GM19043 (cell line): ENCODE results near the gene POTEJ.
"Not testable (repeated sequence)": the region's sequence is repeated elsewhere in the genome, so short reads cannot be mapped to it uniquely, and the experiment has no call there.

Source experiments
- ATAC-seq: cut with Tn5 transposase; IDR thresholded peaks from one replicate; pipeline ENCODE4 v1.9.1; 2021; ENCODE audit warnings: low read depth; ENCODE audit not compliant: unreplicated experiment

Gene POTEJ

DNA sequence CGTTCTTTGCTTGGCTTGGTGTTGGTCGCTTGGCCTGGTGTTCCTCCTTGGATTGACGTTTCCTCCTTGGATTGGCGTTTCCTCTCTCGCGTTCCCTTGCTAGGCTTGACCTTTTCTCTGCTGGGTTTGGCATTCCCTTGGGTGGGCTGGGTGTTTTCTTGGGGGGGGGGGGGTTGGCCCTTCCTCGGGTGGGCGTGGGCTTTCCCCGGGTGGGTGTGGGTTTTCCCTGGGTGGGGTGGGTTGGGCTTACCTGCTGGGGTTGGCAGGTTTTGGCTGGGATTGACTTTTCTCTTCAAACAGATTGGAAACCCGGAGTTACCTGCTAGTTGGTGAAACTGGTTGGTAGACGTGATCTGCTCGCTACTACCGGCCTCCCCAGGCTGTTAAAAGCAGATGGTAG is at the start of gene POTEJ:
POTEJ (plus strand) TSS at position 301 of the 400 bp plus-strand sequence; CDS start at position 394, 93 bp downstream.
- ATAC-seq: not testable (repeated sequence)

DNA sequence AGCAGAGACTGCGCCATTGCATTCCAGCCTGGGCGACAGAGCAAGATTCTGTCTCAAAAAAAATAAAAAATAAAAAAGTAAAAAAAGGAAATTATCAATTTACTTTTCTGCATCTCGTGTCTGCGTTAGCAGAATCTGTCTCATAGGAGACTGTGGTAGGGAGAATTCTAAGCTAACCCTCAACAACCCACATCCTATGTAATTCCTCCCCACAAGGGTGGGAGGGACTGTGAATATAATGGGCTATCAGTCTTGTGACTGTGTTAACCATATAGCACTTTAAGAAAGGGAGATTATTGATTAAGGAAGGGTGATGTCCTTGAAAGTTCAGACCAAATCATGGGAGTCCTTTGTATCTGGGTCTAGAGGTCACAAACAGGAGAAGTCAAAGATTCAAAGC is 45.1 kb upstream of the POTEJ start:
- not testable (repeated sequence) for ATAC-seq

DNA sequence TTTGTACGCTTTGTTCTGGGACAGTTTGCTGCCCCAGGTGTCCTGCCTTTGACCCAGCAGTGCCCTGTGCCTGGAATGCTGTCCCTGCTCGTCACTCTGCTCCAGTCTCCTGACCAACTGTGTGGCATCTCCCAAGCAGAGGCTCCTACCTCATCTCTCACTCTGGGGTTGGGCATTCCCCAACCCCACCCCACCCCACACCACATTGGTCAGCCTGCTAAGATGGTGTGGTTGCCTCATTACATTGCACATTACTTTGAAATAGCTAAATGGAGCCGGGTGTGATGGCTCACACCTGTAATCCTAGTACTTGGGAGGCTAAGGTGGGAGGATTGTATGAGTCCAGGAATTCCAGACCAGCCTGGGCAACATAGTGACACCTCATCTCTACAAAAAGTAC is 39.3 kb upstream of the POTEJ start:
- not testable (repeated sequence) for ATAC-seq

DNA sequence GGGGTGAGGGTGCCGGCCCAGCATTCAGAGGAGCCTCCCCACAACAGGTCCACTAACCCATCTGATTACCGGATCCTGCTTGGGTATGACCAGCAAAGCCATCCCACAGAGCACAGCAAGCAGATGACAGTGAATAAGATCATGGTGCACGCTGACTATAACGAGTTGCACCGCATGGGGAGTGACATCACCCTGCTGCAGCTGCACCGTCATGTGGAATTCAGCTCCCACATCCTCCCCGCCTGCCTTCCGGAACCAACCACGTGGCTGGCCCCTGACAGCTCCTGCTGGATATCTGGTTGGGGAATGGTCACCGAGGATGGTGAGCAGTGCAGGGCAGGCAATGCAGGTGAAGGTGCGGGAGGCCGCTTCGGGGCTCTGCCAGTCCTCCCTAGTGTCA is 37.0 kb upstream of the POTEJ start:
- not testable (repeated sequence) for ATAC-seq

DNA sequence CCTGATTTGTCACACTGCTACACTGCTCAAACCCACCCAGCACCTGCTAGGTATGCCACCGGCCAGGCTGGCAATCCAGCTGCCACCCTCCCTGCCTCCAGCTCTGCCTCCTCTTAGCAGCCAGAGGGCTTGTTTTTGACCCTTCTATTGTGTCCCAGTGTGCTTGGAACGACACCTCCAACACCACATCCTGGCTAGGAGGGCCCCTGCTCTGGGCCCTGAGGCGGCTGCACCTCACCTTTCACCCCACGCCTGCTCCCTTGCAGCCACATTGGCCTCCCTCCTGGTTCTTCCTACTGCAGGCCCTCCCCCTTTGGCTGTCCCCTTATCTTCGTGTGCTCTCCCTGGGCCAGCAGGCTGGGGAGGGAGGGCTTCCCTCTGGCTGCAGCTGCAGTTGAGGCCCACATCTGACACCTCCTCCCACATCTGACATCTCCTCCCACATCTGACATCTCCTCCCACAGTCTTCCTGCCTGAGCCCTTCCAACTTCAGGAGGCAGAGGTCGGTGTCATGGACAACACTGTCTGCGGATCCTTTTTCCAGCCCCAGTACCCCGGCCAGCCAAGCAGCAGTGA is 34.9 kb upstream of the POTEJ start:
- not testable (repeated sequence) for ATAC-seq

DNA sequence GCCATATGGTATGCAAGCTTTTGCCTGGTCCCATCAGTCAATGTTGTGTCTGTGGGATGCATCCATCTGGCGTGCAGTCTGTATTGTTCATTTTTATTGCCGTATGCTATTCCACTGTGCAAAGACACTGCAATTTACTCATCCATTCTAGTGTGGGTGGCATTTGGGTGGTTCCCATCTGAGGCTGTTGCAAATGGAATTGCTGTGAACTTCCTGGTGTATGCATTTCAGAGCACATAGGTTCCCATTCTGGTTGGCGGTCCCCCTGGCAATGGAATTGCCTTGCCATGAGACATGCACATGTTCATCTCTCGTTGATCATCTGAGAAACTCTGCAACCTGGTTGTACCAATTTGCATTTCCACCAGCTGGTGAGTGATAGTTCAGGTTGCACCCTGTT is 33.7 kb upstream of the POTEJ start:
- ATAC-seq: not testable (repeated sequence)

DNA sequence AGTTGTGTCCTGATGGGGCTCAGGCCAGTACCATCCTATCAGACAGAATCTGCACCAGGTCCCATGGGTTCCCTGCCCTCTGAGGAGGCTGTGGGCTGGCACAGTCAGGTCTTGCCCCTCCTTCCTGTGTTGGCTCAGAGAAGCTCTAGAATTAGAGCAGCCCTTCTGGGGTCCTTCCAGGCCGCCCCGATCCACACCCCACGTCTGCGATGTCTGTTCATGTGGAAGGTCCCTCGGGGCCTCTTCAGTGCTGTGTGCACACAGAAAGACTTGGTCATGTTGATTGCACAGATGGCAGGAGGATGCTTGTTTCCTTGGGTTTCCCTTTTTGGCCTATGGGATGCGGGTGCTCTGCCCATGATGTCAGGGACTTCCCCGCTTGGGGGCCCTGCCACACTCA is 32.1 kb upstream of the POTEJ start:
- ATAC-seq: not testable (repeated sequence)

DNA sequence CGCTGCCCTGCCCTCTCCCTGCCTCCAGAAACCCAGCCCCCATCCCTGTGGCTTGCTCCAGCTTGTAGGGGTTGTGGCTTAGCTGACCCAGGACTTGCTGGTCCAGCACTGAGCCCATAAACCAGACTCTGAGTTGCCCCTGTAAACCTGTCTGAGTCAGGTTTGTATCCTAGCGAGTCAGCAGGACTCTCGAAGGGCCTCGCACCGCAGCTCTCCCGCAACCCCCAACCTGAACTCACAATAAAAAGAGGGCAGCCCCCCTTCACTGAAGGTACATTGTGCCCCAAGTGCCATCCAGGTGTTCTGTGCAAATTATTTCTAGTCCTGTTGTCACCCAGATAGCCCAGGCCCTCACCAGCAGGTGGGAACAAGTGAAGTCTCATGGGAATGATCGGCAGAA is 29.7 kb upstream of the POTEJ start:
- ATAC-seq: not testable (repeated sequence)

DNA sequence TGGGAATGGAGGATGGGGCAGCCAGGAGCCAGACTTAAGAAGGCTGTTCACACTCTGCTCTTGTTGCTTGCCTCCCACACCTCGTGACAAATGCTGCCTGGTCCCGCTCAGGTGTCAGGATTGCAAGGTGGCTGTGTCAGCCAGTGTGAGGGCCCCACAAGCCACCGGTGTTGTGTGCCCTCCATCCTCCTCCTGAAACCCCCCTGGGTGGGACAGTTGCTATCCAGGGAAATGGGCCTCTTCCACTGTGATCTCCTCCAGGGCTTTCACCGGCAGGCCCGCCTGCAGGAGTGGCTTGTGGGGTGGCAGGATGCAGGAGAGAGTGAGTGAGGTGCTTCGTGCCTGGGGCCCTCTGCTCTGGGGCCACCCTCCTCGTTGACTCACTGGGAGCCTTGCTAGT is 28.3 kb upstream of the POTEJ start:
- ATAC-seq: not testable (repeated sequence)

DNA sequence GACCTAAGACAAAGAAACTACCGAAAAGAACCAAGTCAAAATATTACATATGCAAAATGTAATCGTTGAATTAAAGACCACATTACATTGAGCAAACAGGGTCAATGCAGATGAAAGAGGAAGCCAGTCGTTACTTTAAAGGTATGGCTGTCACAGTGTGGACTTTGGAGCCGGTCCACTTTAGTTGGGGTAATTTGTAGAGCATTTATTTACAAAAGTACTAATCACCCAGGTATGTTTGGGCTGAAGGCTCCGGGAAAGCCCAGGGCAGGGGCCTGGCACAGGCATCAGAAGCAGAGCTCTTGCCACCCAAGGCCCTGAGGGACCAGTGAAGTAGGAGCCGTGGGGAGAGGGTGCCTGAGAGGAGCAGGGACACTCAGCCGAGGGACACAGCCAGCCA is 27.7 kb upstream of the POTEJ start:
- not testable (repeated sequence) for ATAC-seq

DNA sequence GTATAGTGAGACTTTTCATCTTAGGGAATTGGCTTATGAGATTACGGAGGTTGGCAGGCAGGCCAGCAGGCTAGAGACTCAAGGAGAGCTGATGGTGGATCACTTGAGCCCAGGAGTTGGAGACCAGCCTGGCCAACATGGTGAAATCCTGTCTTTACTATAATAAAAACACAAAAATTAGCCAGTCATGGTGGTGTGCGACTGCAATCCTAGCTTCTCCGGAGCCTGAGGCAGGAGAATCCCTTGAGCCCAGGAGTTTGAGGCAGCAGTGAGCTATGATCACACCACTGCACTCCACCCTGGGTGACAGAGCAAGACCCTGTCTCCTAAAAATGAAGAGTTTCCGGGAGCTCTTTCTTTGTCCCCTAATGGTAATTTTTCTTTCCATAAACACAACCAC is 26.5 kb upstream of the POTEJ start:
- not testable (repeated sequence) for ATAC-seq

DNA sequence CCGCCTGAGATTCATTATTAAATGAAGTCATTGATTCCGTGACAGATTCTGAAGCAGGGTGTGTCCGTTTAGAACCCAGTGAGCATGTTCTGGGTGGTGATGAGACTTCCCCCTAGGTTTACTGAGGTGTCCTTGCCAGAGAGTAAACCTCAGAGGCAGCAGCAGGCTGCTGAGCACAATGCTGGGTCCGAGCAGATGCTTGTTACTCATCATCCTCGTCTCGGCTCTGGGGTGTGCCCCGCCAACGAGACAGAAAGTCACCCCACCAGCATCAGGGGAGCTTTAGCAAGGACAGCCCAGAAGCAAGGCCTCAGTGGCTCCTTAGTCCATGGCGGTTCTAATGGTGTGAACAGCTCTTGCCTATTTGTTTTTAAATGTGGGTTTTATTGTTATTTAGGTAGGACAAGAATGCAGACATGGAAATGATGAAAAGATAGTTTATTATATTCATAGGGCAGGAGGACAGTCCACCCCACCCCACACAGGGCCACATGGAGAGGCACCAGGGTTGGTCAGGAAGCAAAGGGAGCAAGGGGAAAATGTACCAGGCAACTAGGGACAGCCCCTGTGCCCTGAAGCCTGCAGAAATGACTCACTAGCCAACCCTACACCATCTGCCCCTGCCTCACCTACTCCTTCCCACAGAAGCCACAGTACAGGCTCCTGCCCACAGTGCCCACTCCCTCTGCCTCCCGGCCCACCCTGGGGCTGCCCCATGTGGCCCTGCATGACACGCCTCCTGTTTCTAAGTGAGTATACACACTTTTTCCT is 22.4 kb upstream of the POTEJ start:
- peak; percentile 67 for ATAC-seq

DNA sequence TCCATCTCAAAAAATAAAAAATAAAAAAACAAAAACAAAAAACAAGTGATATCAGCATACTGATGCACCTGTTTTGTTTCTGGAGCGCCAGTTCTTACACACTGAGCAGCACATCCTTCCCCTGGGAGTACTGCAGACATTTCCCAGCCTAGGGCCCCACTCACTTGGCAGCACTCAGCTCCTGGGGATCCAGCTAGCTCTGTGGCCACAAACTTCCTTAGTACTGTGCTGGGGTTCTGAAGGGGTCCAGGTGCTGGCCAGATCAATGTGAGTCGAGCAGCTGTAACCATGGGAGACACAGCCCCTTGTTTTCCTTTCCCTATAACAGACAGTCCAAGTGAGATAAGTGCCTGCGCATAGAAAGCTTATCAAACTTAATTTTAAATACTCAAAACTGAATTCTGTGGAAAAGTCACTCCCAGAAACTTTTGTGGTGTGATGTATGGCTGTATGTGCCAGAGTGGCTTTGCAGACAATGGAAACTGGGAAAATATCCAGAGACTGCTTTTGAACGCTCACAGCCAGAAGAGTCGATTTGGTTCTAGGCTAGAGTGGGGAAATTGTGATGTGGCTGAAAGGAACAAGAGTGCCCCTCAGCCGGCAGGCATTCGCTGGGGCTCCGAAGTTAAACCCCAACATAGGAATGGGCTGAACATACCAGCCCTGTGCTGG is 20.9 kb upstream of the POTEJ start:
- not testable (repeated sequence) for ATAC-seq

DNA sequence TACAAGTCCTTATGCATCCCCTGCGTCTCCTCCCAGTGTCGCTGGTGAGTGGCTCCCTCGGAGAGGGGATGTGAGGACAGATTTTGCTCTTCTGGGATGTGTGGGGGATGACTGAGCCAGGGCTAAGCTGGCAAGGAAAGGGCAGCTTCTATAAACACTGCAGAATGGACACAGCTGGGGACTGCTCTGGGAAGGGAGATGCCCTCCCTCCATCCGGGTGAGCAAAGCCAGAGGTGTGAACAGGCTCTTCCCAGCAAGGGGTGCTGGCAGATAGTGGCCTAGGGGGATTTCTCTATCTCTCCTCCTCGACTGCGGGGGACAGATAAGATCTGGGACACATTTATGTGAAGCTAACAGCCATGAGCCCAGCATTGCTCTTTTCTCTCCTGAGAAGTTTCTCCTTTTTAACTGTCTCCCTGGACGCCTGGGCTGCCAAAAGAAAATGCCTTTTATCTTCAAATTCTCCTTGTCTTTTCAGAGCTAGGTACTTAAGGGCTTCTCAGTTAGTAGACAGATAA is 20.3 kb upstream of the POTEJ start:
- ATAC-seq: not testable (repeated sequence)

DNA sequence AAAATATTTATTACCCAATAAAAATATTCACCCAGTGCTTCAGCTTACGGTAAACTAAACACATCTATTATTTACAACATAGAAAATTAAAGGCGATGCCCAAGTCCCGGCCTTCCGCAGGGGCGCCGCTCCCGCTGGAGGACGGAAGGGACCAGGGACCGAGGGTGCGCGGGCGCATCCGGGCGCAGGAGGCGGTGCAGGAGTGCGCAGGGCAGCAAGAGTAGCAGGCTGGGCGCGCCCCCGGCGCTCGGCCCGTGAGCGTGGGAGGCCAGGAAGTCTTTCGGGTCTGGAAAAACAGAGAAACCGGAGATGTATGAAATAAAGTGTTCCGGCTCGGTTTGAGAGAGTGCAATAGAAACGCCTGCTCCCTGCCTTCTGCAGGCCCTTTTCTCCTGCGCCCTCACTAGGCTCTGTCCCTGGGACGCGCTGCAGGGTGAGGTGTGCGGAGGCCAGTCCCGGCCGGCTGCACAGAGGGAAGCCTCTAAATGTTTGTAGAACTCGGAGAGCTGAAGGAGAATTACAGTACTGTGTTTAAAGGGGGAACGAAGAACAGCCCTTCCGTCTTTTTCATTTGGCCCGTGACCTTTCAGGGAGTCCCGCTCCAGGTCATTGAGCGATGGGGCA is 18.3 kb upstream of the POTEJ start:
- ATAC-seq: not testable (repeated sequence)

DNA sequence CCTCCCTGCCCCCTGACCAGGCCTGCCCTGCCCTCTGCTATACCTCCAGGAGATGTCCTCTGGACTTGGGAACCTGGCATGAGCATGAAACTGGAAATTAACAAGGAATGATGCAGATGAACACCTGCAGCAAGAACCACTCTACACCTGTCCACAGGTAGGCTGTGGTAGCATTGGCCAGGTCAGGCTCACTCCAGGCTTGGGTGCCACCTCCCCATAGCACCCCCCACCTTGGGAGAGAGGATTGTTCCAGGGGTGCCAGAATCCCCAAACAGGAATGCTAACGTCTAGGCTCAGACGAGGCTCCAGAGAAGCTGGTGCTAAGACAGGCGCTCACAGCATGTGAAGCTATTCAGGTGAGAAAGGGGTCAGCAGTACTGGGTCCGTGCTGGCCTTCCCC is 17.2 kb upstream of the POTEJ start:
- not testable (repeated sequence) for ATAC-seq

DNA sequence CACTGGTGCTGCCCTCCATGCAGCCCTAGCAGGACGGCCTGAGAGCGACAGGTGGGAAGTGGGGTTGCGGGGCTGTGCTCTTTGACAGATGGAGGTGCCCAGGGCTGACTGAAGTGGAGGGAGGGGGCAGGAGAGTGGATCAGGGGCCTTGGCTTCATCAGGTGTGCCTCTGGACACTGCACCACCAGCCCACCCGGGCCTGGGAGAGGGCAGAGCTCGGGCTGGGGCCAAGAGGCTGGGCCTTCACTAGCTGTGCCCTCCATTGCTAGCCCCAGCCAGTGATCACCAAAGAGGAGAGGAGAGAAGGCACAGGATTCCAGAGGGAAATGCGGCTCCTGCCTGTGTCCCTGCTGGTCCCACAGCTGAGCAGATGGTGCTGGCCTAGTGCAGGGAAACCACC is 14.5 kb upstream of the POTEJ start:
- ATAC-seq: not testable (repeated sequence)

DNA sequence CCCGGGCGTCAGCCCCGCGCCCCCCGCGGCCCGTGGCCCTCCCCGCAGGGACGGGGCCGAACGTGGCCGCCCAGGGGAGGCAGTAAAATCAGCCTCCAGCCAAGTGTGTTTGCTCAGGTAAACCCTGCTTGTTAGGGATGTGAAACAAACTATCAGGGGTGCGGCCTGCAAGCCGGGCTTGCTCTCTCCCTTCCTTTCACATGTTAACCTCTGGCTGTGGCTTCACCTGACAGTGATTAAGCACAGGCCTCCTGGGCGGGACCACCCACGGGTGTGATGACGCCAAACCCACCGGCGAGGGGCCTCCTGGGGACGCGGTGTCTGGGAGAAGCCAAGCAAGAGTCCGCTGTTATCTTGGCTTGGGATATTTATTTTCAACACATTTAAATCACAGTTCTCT is 13.2 kb upstream of the POTEJ start:
- not testable (repeated sequence) for ATAC-seq

DNA sequence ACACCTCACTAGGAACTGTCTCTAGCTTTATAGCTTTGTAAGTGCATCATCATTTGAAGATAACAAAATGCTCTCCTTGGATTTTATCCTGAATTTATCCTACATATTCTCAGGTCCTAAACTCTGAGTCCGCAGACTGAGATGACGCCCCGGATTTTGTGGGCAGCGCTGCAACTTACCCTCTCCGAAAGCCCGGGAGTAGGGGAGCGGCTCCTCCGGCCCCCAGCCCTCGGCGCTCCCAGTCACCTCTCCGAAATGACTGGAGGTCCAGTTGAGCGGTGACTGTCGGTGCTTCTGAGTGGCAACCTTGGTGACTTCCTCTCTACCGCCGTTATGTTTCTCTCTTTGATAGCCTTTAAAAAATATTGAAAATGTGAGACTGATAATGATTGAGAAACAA is 12.8 kb upstream of the POTEJ start:
- ATAC-seq: not testable (repeated sequence)

DNA sequence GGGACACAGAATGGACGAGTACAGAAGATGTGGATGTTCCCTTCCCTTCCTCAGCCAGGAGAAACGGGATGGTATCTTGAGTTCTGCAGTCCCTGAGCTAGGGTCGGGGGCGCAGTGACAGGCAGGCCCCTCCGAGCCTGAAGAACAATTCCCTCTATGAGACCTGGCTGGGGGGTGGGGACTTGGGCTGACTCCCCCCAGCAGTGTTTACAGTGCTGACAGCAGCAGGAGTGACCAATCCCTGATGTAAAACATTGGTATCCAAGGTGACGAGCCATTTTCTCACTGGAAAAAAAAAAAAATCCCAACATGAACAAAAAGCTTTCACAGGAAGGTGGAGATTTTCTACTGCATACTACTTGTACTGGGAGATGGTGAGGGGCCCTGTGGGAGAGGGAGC is 11.8 kb upstream of the POTEJ start, which contains the start of gene CFC1:
CFC1 (minus strand) TSS at position 183 of the 400 bp plus-strand sequence. CDS start 288 bp downstream, outside the sequence.
- ATAC-seq: not testable (repeated sequence)

DNA sequence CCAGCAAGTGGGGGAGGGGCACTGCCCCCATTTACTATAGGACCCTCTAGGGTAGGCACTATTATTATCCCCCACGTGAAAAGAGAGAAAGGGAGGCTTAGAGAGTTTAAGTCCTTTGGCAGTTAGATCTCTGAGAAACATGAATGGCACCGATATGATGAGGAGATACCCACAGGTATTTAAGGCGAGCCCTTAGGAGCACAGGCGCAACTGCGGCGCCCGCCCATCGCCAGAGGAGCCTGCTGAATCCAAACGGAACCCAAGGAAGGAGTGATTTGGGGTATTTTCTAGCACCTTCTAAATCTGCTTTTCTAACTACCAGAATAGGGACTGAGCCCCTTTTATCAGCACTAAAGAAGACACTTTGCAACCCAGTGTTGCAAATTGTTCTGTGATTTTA is 11.3 kb upstream of the POTEJ start:
- ATAC-seq: not testable (repeated sequence)
